Large intestine (tissue), 3 donors: Measurements from ENCODE around the gene TBRG4. TPM values are rescaled to one million over a fixed set of nuclear protein-coding genes. Genes with fewer than 3 reads are reported as not detected.
"Not testable (repeated sequence)": the region's sequence is repeated elsewhere in the genome, so short reads cannot be mapped to it uniquely, and the experiment has no call there.

Source experiments
- DNase-seq, 2 donors: peaks; one replicate each; pipeline versions ENCODE4 v3.0.0 to v3.0.0-alpha.2; 2013
- H3K27ac ChIP-seq: one replicate; pipeline ENCODE4 v1.5.1; 2013; ENCODE audit warnings: low read length
- H3K27me3 ChIP-seq: 2 replicates; pipeline ENCODE4 v1.6.1; 2013; ENCODE audit warnings: low read length; ENCODE audit not compliant: control insufficient read depth, insufficient read depth
- H3K36me3 ChIP-seq: 2 replicates; pipeline ENCODE4 v1.6.1; 2013; ENCODE audit warnings: low read length; ENCODE audit not compliant: control insufficient read depth, insufficient read depth
- H3K4me1 ChIP-seq: one replicate; pipeline ENCODE4 v1.6.1; 2013; ENCODE audit warnings: low read length; ENCODE audit not compliant: control insufficient read depth, insufficient read depth
- H3K4me3 ChIP-seq: one replicate; pipeline ENCODE4 v1.5.1; 2013; ENCODE audit warnings: low read length
- H3K9me3 ChIP-seq: one replicate; pipeline ENCODE4 v1.6.1; 2013; ENCODE audit warnings: mild to moderate bottlenecking, low read depth, low read length, moderate library complexity; ENCODE audit not compliant: control insufficient read depth
- WGBS: methylation state at CpG from one replicate; pipeline ENCODE4 v1.1.5; 2013; ENCODE audit warnings: low lambda C conversion rate; ENCODE audit not compliant: insufficient coverage; 5-methylcytosine and 5-hydroxymethylcytosine counted together
- polyA plus RNA-seq: library from polyadenylated mRNA; unstranded; fragments of 120-200 nt; gene quantifications from one replicate; pipeline ENCODE4 v1.2.1, GENCODE V29; 2013

TBRG4 gene
- polyA plus RNA-seq, 1 donor = 67.4 TPM

DNA sequence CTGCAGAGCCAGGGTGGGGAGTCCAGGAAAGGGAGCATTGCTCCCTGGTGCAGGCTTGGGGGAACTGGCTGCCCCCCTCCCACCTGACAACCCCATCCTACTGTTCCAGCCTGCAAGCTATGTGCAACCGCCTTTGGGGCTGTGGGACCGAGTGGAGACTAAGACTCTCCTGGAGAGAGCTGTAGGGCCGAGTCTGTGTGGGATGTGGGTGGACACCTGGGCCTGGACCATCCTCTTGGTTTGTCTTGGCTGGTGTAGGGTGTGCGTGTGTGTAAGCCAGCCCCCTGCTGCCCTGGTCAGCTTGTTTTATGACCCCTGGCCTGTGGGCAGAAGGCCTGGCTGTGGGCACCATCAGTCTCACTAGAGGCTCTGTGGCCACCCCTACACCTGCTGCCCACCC lies 44.4 kb upstream of the TBRG4 start:
- H3K27me3 ChIP-seq = peaks cover 43% of the 10 kb centered on the region
- H3K27ac ChIP-seq = no peak overlapping the region
- H3K9me3 ChIP-seq = no peaks in the 10 kb centered on the region
- no peaks in the 10 kb centered on the region for H3K36me3 ChIP-seq
- peaks cover 2% of the 10 kb centered on the region for H3K4me1 ChIP-seq
- H3K4me3 ChIP-seq = no peak overlapping the region
- no CpG with 5 or more reads among the region's 4 CpGs for WGBS
- no peak for DNase-seq

DNA sequence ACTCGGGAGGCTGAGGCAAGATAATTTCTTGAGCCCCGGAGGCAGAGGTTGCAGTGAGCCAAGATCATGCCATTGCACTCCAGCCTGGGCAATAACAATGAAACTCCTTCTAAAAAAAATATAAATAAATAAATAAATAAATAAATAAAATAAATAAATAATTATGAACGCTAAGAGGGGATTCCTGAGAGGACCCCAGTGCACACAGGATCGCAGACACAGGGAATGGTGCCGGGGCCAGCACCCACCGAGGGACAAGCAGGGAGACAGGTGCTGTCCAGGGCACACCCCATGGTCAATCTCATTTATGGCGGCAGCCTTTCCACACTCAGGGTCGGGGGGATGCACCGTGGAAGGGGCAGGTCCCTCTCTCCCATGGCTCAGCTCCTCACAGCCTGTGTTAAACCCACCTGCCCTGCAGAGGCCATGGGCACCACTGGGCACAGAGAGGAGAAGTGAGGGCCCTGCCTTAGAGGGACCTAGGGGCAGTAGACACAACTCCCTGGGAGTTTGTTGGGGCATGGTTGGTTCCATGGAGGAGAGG lies 43.9 kb upstream of the TBRG4 start:
- WGBS = 100% methylated on average over 1 of the region's 9 CpGs
- no peak for DNase-seq
- H3K36me3 ChIP-seq = no peaks in the 10 kb centered on the region
- peaks cover 42% of the 10 kb centered on the region for H3K27me3 ChIP-seq
- H3K4me1 ChIP-seq = peaks cover 2% of the 10 kb centered on the region
- H3K9me3 ChIP-seq = no peaks in the 10 kb centered on the region
- no peak overlapping the region for H3K27ac ChIP-seq
- H3K4me3 ChIP-seq = no peak overlapping the region

DNA sequence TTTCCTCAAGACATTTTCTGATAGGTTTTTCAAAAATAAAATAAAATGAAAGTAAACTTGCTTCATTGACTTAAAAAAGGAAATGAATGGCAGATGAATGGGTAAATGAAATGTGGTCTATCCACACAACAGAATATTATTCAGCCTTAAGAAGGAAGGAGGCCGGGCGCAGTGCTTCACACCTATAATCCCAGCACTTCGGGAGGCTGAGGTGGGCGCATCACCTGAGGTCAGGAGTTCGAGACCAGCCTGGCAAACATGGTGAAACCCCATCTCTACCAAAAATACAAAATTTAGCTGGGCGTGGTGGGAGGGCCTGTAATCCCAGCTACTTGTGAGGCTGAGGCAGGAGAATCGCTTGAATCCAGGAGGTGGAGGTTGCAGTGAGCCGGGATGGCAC lies 42.4 kb upstream of the TBRG4 start:
- not testable (repeated sequence) for H3K36me3 ChIP-seq
- no CpG with 5 or more reads among the region's 8 CpGs for WGBS
- peaks cover 35% of the 10 kb centered on the region for H3K27me3 ChIP-seq

DNA sequence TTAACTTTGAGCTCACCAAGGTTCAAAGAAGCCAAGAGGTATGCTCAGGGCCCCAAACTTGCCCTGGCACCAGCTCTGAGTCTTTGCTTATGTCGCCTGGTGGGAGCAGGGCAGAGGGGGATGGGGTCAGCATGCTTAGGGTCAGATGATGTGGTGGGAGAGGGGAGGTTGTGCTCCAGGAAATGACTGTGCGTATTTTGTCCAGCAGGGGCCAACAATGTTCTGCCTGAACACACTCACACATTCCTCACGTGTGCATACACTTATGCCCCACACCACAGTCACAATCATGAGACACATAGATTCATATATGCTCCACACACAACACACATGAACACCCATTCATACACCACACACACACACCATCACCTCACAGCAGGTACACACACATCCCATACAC lies 41.7 kb upstream of the TBRG4 start:
- no peak for DNase-seq
- Histone ChIP-seq H3K27ac (no peak overlapping the region), H3K36me3 (no peaks in the 10 kb centered on the region), H3K4me1 (peaks cover 2% of the 10 kb centered on the region), H3K9me3 (no peaks in the 10 kb centered on the region), H3K27me3 (peaks cover 34% of the 10 kb centered on the region), H3K4me3 (no peak overlapping the region)
- WGBS = no CpG with 5 or more reads among the region's 3 CpGs

More for the DNA sequence above, 42.4 kb upstream of the TBRG4 start:
- not testable (repeated sequence) for DNase-seq, H3K9me3 ChIP-seq, H3K4me3 ChIP-seq, H3K27ac ChIP-seq, H3K4me1 ChIP-seq

DNA sequence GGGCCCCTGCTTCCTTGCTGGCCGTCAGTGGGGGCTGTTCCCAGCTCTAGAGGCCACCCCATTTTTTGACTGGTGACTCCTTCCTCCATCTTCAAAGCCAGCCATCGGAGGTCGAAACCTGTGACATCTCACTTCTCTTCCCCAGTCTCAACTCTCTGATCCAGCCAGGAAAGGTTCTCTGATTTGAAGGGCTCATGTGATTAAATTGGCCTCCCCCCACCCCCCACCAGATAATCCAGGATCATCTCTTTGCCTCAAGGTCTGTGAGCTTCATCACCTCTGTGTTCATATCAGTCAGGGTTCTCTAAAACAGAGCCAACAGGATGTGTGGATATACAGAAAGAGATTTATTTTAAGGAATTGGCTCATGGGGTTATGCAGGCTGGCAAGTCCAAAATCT lies 40.5 kb upstream of the TBRG4 start:
- no peak overlapping the region for H3K27ac ChIP-seq
- no peak overlapping the region for H3K4me3 ChIP-seq
- no CpG with 5 or more reads among the region's 3 CpGs for WGBS
- no peak for DNase-seq
- H3K36me3 ChIP-seq = no peaks in the 10 kb centered on the region
- peaks cover 29% of the 10 kb centered on the region for H3K27me3 ChIP-seq
- no peaks in the 10 kb centered on the region for H3K9me3 ChIP-seq
- no peaks in the 10 kb centered on the region for H3K4me1 ChIP-seq

DNA sequence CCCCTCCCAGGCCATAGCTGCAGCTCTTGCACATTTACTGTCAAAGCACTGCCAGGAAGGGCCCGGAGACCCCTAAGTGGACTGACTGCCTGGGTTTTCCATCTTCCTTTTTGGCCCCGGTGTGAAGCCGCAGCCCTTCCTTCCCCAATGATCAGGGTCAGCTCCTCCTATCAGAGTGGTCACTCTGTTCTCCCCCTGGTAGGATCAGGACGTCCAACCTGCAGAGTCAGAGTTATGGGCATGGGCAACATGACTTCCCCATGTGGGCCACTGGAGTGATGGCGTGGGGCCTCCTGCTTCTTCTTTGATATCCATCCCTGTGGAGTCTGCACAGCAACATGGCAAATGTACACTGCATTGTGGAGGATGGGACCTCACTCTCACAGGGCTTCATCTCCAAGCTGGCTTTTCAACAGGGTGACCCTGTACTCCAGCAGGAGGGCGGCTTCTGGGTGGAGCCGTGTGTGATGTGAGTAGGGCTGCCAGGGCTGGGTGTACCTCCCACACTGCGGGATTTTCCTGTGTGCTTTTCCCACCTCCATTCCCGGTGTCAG lies 39.7 kb upstream of the TBRG4 start:
- DNase-seq = no peak
- WGBS = no CpG with 5 or more reads among the region's 9 CpGs
- Histone ChIP-seq H3K4me3 (no peak overlapping the region), H3K9me3 (no peaks in the 10 kb centered on the region), H3K27me3 (peaks cover 22% of the 10 kb centered on the region), H3K36me3 (no peaks in the 10 kb centered on the region), H3K27ac (no peak overlapping the region), H3K4me1 (no peaks in the 10 kb centered on the region)

DNA sequence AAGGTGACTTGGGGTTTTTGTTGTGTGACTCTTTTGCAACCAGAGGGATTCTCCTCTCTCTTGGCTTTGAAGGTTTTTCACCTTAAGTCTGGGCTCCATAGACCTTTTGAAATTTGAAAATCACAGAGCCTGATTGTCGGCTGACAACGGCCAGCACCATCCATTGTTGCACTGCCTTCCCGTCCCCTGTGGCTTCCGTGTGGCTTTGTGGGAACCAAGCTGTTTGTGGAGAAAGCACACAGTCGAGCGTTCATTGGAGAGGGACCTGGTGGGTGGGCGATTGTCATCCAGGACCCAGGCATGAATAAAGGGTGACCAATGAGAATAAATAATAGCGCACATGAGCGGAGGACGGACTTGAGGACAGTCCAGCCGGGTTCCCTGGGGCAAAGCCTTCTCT lies 38.7 kb upstream of the TBRG4 start:
- no peak overlapping the region for H3K27ac ChIP-seq
- H3K9me3 ChIP-seq = no peaks in the 10 kb centered on the region
- no peaks in the 10 kb centered on the region for H3K4me1 ChIP-seq
- DNase-seq = no peak
- 93% methylated on average over 3 of the region's 11 CpGs for WGBS
- H3K4me3 ChIP-seq = no peak overlapping the region
- H3K36me3 ChIP-seq = no peaks in the 10 kb centered on the region
- peaks cover 16% of the 10 kb centered on the region for H3K27me3 ChIP-seq

DNA sequence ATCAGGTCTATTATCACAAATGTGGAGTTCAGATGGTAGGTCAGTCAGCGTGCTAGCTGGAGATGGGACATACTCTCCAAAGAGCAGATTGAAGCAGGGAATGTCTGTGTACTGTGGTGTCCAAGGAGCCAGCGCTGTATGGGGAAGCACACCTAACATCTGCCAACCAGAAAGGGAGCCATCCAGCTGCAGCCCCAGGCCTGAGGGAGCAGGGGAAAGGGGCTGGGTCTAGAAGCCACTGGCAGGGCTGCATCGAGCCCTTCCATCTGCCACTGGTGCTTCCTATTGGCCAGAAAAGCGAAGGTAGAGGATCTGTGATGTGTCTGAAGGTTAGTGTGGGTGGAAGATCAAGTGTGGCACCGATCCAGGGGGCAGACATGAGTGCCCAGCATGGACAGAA lies 38.1 kb upstream of the TBRG4 start:
- Histone ChIP-seq H3K27me3 (peaks cover 16% of the 10 kb centered on the region), H3K4me3 (no peak overlapping the region), H3K36me3 (no peaks in the 10 kb centered on the region), H3K4me1 (no peaks in the 10 kb centered on the region), H3K9me3 (no peaks in the 10 kb centered on the region), H3K27ac (no peak overlapping the region)
- WGBS = no CpG with 5 or more reads among the region's 5 CpGs
- no peak for DNase-seq

DNA sequence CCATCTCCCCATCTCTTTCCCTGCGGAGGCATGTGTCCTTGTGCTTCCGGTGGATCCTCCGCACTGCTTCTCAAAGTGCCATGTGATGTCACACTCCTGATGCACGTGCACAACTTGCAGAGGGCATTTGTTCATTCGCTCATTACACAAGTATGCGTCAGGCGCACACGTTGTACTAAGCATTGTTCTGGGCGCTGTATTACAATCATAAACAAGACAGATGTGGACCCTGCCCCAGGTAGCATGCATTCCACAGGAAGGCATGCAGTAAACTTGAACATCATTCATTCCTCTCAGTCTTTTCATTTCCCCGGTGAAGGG lies 37.1 kb upstream of the TBRG4 start:
- Histone ChIP-seq H3K4me3 (no peak overlapping the region), H3K27ac (no peak overlapping the region), H3K4me1 (no peaks in the 10 kb centered on the region), H3K9me3 (no peaks in the 10 kb centered on the region), H3K36me3 (no peaks in the 10 kb centered on the region), H3K27me3 (peaks cover 16% of the 10 kb centered on the region)
- DNase-seq = no peak
- no CpG with 5 or more reads among the region's 10 CpGs for WGBS

DNA sequence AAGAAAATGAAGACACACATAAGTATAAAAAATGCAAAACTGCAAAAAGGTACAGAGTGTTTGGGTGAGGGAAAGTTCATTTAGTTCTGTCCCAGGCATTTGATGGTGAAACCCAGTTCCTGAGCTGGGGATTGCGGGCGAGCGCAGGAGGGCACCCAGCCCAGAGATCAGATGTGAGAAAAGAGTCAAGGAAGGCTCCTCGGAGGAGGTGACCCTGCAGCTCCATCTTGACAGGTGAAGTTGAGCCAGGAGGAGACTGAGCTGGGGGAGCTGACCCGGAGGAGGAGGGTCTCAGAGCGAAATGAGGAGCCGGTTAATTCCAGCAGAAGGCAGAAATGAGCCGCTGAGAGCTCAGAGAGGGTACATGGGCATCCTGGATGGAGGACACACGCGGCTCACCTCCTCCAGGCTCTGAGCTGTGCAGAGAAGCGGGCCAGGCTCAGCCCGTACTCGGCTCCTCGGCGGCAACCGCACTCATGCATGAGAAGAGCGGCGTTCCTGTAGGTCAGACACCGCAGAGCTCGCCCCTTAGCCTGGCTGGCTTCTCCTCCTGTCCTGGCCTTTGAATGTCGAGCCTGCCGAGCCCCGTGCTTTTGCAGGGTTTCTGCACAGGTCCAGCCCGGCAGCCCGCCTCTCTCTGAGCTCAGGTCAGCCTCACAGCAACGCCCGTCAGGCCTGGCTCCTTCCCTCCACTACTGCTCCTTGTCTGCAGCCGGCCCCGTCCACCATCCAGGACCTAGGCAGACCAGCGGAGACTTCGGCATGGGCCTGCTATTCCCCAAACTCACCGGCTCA lies 36.6 kb upstream of the TBRG4 start:
- Histone ChIP-seq H3K27me3 (peaks cover 16% of the 10 kb centered on the region), H3K9me3 (no peaks in the 10 kb centered on the region), H3K36me3 (no peaks in the 10 kb centered on the region), H3K4me1 (no peaks in the 10 kb centered on the region), H3K4me3 (no peak overlapping the region), H3K27ac (no peak overlapping the region)
- DNase-seq = no peak
- WGBS = 80% methylated on average over 2 of the region's 32 CpGs
